Kidney tubule cell (primary cell): ENCODE results near the gene KCNAB1.
A peak's percentile ranks its signal among the peaks of the same experiment; 100 is the strongest.
"Not testable (repeated sequence)": the region's sequence is repeated elsewhere in the genome, so short reads cannot be mapped to it uniquely, and the experiment has no call there.

ENCODE experiments used
- DNase-seq: peaks from one replicate; pipeline ENCODE4 v3.0.0-alpha.2; 2018; ENCODE audit warnings: low spot score

The KCNAB1 gene

GRCh38 chr3:156542101-156543042, 422.0 kb downstream of the KCNAB1 start:
- no peak for DNase-seq

- no peak for DNase-seq
These were observed 422.7 kb downstream of the KCNAB1 start for GRCh38 chr3:156543043-156543555.

GRCh38 chr3:156547637-156548036, 427.3 kb downstream of the KCNAB1 start:
- peak; percentile 60 for DNase-seq

- no peak for DNase-seq
These were observed 427.8 kb downstream of the KCNAB1 start for GRCh38 chr3:156548041-156548687.

- DNase-seq, result no peak
These were observed 428.5 kb downstream of the KCNAB1 start for GRCh38 chr3:156548902-156549301.

GRCh38 chr3:156551261-156551660, 430.9 kb downstream of the KCNAB1 start:
- peak; percentile 42 for DNase-seq

- DNase-seq, result peak; percentile 90
These were observed 431.4 kb downstream of the KCNAB1 start for GRCh38 chr3:156551746-156552145.

- no peak for DNase-seq
These were observed 432.6 kb downstream of the KCNAB1 start for GRCh38 chr3:156552973-156553372.

- peak; percentile 49 for DNase-seq
These were observed 433.5 kb downstream of the KCNAB1 start for GRCh38 chr3:156553705-156554356.

GRCh38 chr3:156554515-156554841, 434.1 kb downstream of the KCNAB1 start:
- DNase-seq, result no peak

GRCh38 chr3:156554842-156555687, 434.7 kb downstream of the KCNAB1 start, which contains the start of gene SSR3:
TSS of gene SSR3 (minus strand) at chr3:156555117. CDS start at chr3:156555089, 28 bp downstream.
- DNase-seq, result peak; percentile 99

GRCh38 chr3:156558389-156558788, 438.0 kb downstream of the KCNAB1 start:
- no peak for DNase-seq

- no peak for DNase-seq
These were observed 438.9 kb downstream of the KCNAB1 start for GRCh38 chr3:156559321-156559720.

- DNase-seq, result no peak
These were observed 441.2 kb downstream of the KCNAB1 start for GRCh38 chr3:156561533-156561932.

- DNase-seq, result not testable (repeated sequence)
These were observed 442.1 kb downstream of the KCNAB1 start for GRCh38 chr3:156562486-156562885.

GRCh38 chr3:156563900-156564682, 443.7 kb downstream of the KCNAB1 start:
- no peak for DNase-seq

GRCh38 chr3:156569016-156569415, 448.6 kb downstream of the KCNAB1 start:
- DNase-seq, result not testable (repeated sequence)

- not testable (repeated sequence) for DNase-seq
These were observed 449.5 kb downstream of the KCNAB1 start for GRCh38 chr3:156569881-156570280.

GRCh38 chr3:156575641-156576040, 455.3 kb downstream of the KCNAB1 start:
- no peak for DNase-seq

GRCh38 chr3:156576051-156576450, 455.7 kb downstream of the KCNAB1 start:
- DNase-seq, result no peak
